ENCODE measurements around the gene ALLC. TPM values are rescaled to one million over a fixed set of nuclear protein-coding genes. Genes with fewer than 3 reads are reported as not detected.

Gene ALLC
- total and polyA plus RNA-seq, 2 experiments from 2014 or later = not detected

GRCh38 chr2:3630631-3631030 is 27.4 kb upstream of the ALLC start (continued):
- TF ChIP-seq, protein P1, sequence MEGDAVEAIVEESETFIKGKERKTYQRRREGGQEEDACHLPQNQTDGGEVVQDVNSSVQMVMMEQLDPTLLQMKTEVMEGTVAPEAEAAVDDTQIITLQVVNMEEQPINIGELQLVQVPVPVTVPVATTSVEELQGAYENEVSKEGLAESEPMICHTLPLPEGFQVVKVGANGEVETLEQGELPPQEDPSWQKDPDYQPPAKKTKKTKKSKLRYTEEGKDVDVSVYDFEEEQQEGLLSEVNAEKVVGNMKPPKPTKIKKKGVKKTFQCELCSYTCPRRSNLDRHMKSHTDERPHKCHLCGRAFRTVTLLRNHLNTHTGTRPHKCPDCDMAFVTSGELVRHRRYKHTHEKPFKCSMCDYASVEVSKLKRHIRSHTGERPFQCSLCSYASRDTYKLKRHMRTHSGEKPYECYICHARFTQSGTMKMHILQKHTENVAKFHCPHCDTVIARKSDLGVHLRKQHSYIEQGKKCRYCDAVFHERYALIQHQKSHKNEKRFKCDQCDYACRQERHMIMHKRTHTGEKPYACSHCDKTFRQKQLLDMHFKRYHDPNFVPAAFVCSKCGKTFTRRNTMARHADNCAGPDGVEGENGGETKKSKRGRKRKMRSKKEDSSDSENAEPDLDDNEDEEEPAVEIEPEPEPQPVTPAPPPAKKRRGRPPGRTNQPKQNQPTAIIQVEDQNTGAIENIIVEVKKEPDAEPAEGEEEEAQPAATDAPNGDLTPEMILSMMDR (conservative IDR thresholded peaks at IDR 0.05; ENCODE audit: low read depth in 2 of 2) = no peak
- TF ChIP-seq JUNB (IDR thresholded peaks at IDR 0.05; ENCODE audit: unreplicated experiment) (no peak), CREB1 (CRISPR knock-in tag; IDR thresholded peaks at IDR 0.05; ENCODE audit: low read depth) (no peak), ZNF114 (CRISPR knock-in tag; IDR thresholded peaks at IDR 0.05) (no peak), NANOG (IDR thresholded peaks at IDR 0.05; ENCODE audit: borderline replicate concordance) (no peak), STAT1 (IDR thresholded peaks at IDR 0.05; ENCODE audit: unreplicated experiment) (no peak)
- TF ChIP-seq, protein P2, sequence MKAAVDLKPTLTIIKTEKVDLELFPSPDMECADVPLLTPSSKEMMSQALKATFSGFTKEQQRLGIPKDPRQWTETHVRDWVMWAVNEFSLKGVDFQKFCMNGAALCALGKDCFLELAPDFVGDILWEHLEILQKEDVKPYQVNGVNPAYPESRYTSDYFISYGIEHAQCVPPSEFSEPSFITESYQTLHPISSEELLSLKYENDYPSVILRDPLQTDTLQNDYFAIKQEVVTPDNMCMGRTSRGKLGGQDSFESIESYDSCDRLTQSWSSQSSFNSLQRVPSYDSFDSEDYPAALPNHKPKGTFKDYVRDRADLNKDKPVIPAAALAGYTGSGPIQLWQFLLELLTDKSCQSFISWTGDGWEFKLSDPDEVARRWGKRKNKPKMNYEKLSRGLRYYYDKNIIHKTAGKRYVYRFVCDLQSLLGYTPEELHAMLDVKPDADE (IDR thresholded peaks at IDR 0.05) = no peak

GRCh38 chr2:3631161-3631850 is 26.7 kb upstream of the ALLC start:
- no peaks in the 10 kb centered on the region for H3K36me3 Mint-ChIP-seq (ENCODE audit: low read depth)
- DNase-seq (ENCODE audit: low spot score) = no peak
- H3K4me3 Mint-ChIP-seq = no peak overlapping the region
- TF ChIP-seq NANOG (IDR thresholded peaks at IDR 0.05; ENCODE audit: borderline replicate concordance) = no peak
- TF ChIP-seq, protein P1 (conservative IDR thresholded peaks at IDR 0.05; ENCODE audit: low read depth in 2 of 2) = no peak
- no peak for TF ChIP-seq STAT1 (IDR thresholded peaks at IDR 0.05; ENCODE audit: unreplicated experiment)
- no peak for TF ChIP-seq ZNF462 (CRISPR knock-in tag; IDR thresholded peaks at IDR 0.05)
- no peak for TF ChIP-seq POLR2AphosphoS5 (IDR thresholded peaks at IDR 0.05; ENCODE audit: low read depth)
- no peak for TF ChIP-seq EZH2 (IDR thresholded peaks at IDR 0.05; ENCODE audit: low read depth, unreplicated experiment)

More at GRCh38 chr2:3631161-3631850, 26.7 kb upstream of the ALLC start:
- peaks cover 12% of the 10 kb centered on the region for H3K27me3 Mint-ChIP-seq (ENCODE audit: insufficient read depth, low read depth, poor library complexity)
- no peaks in the 10 kb centered on the region for H3K4me1 ChIP-seq (ENCODE audit: insufficient read depth)
- H3F3A ChIP-seq (replicated peaks; ENCODE audit: low read depth) = 0 out of 2 replicates have a peak, but pooled peaks cover 4% of the 10 kb centered on the region
- no peak overlapping the region for H3K4me3 ChIP-seq
- H3K9me2 ChIP-seq (ENCODE audit: insufficient read depth) = no peaks in the 10 kb centered on the region
- H3K36me3 ChIP-seq (ENCODE audit: insufficient read depth) = no peaks in the 10 kb centered on the region
- H2AFZ ChIP-seq = no peak overlapping the region
- no peaks in the 10 kb centered on the region for H3K79me2 ChIP-seq (replicated peaks; ENCODE audit: insufficient read depth)
- no peak overlapping the region for H3K4me2 ChIP-seq
- ATAC-seq = no peak
- H4K20me1 ChIP-seq (replicated peaks; ENCODE audit: insufficient read depth) = no peaks in the 10 kb centered on the region
- no peak overlapping the region for H3K27ac Mint-ChIP-seq
- no peak overlapping the region for H3K27ac ChIP-seq (ENCODE audit: low read depth)
- H3K4me1 Mint-ChIP-seq = peaks cover 13% of the 10 kb centered on the region; the same call in 2 of the 3 replicates
- no peaks in the 10 kb centered on the region for H3K9me3 Mint-ChIP-seq
- H3K27me3 ChIP-seq (ENCODE audit: insufficient read depth) = no peaks in the 10 kb centered on the region

Measured in GM23338 (cell line).